Anterior cingulate cortex (tissue), 58 donors: ENCODE results near the gene ERC2.

Experiments used
- DNase-seq, 58 donors: peaks; one replicate each; lab custom pipeline; 2025; lab: John Stamatoyannopoulos, UW

Gene ERC2

GRCh38 chr3:55483196-55484095 is 984.8 kb downstream of the ERC2 start:
- DNase-seq, result no peak

- DNase-seq, result no peak
Measured at GRCh38 chr3:55482496-55483195, 985.6 kb downstream of the ERC2 start.

DNA sequence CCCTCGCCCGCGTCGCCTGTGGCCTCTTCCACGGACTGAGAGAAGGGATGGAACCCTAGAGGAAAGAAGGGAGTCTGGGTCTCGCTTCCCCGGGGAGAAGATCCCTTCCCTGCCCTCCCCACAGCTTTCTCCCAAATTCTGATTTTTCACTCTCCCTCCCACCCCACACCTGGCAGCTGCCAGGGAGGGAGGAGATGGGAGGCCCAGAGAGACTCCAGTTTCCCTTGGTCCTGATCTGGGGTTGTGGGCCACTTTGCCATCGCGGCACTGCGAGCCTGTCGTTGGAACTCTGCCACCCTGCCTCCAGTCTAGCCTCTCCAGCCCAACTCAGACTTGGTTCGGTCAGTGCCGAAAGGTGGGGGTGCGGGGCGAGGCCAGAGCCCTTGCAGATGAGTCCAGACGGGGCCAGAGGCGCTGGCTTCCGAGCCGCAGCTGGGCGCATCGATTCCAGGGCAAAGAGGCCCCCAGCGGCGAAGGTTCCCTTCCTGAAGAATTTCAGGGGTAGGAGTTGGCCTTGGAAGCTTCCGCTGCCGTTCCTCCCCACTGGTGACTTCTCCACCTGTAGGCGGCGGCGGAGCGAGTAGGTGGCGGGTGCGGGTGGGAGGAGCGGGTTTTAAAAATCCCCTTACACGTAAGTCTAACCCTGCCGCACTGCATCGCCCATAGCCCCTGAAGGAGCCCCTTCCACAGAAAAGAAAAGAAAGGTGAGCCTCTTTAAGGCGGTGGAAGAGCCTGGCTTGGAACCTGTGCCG is 986.3 kb downstream of the ERC2 start:
- no peak for DNase-seq

- DNase-seq, result peak in 18 of 58 donors; percentile 14 to 61 (median 26)
Measured at GRCh38 chr3:55480911-55481743, 987.1 kb downstream of the ERC2 start.

DNA sequence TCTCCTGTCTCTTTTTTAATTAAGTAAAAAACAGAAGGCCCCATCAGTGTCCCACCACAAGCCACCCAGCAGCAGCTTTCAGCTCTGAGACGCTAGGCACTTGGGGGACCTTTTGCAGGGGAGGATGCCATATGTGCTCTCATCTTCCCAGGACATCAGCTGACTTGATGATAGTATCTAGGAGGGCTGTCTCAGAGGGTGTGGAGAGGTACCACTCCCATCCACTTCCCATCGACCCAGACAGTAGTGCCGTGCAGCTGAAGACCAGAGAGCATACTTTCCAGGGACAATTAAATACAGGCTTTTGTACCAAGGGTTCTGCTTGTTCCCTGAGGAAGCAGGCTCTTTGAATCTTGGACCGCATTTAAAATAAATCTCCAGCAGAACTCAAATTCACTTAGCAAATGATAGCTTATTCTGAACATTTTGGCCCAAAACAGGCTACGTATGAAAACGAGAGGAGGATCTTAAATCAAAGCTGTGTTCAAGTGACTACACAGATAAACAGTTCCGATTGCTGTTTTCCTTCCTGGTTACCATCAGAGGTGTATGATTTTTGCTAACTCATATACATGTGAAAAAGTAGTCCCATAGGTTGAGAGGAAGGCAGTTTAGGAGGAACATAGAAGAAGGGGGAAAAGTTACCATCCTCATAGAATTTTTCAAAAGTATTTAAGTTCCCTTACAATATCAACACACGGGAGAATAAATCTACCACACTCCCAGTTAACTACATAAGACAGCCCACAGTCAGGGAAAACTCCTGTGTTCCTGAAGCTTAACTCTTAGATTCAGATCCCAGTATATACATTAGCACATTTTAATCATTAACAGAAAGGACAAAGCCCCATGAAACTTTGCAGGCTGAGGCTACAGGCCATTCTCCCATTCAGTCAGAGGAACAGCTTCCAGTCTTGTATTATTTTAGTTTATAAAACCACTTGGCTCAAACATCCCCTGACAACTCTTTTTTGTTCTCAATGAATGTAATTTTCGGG is 990.7 kb downstream of the ERC2 start:
- DNase-seq, result no peak

GRCh38 chr3:55476515-55476914 is 991.8 kb downstream of the ERC2 start:
- no peak for DNase-seq

- DNase-seq, result no peak
Measured at GRCh38 chr3:55474213-55474632, 994.0 kb downstream of the ERC2 start.

GRCh38 chr3:55473788-55474187 is 994.5 kb downstream of the ERC2 start:
- DNase-seq, result no peak

DNA sequence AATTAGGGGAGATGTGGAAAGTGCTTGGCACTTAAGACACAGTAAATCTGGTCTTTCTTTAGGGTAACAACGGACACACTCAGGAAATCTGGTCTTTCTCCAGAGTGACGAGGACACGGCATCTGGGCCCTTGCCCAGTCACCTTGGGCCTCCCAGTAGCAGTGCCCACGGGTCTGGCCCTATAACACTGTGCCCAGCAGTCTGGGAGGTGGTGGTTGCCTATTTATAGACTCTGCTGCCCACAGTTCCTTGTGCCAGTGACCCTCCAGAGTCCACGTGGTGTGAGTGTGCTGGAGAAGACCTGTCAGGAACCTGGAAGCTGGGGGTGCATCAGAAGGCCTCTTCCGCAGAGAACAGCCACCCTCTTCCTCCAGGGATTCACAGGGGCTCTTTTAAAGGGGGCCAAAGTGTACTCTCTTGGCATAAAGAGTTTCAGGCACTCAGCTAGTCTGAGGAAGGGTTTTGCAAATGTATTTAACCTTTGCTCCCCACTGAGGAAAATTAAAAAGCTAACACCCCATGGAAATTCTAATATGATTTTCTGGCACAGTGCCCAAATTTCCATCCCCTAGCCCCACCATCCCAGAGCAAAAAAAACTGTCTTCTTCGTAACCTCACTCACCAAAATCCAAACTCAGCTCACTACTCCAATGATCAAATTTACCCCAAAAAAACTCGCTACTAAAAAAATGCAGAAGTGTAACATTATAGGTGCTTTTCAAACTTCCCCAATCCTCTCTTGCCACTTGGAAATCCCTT is 996.6 kb downstream of the ERC2 start:
- DNase-seq, result no peak

GRCh38 chr3:55471084-55471483 is 997.2 kb downstream of the ERC2 start:
- no peak for DNase-seq

DNA sequence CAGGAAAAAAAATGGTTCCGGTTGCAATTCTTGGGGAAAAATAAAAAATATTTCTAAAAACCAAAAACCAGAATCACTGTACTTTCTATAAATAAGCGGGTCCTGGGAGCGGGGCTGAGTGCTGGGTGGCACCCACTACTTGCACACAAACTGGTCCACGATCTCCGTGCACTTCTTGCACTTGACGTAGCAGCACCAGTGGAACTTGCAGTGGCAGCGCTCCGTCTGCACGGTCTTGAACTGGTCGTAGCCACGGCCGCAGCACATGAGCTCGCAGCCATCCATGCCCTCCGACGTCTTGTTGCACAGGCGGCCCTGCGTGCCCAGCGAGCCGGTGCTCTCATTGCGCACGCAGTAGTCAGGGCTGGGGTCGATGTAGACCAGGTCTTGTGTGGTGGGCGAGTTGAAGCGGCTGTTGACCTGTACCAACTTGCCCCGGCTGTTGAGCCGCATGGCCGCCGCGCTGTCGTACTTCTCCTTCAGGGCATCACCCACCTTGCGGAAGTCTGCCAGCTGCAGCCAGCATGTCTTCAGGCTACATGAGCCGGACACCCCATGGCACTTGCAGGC is 998.2 kb downstream of the ERC2 start:
- no peak for DNase-seq

GRCh38 chr3:55468251-55468650 is 1000.0 kb downstream of the ERC2 start:
- DNase-seq, result no peak

GRCh38 chr3:55467099-55467498 is 1001.2 kb downstream of the ERC2 start:
- DNase-seq, result no peak

DNA sequence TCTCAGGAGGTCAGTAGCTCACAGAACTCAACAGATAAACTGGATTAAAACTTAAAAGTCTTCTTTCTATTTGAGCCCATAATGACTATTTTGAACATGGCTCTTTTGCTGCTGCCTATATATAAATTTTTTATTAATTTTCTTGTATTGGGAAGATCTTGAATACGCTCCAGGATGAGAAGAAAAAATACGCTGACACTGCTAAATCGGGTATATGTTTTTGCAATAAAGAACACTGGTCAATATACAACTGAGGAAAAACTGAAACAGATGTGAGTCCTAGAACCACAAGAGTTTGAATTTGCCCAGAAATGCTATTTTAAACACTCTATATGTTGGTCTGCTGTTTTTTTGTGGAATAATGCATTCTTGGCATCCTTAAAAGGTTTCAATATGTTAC is 1001.7 kb downstream of the ERC2 start:
- no peak for DNase-seq

DNA sequence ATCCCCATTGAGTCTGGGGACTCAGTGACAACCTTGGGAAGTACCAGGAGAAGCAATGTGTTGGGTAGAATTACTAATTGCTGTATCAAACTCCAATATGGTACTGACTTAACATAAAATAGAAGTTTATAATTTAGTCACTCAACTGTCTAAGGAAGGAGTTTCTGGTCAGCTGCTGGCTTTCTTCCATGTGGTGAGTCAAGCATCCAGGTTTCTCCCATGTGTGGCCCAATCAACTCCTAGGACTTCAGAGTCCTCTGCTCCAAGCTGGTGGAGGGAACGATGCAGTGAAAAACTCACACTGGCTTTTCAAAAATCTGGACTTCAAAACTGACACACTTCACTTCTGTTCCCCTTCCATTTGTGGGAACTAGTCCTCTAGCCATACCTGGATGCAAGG is 1006.4 kb downstream of the ERC2 start:
- no peak for DNase-seq

- no peak for DNase-seq
Measured at GRCh38 chr3:55459838-55460237, 1008.4 kb downstream of the ERC2 start.
